Measurements from ENCODE around the gene PGGT1B. TPM values are rescaled to one million over a fixed set of nuclear protein-coding genes. Genes with fewer than 3 reads are reported as not detected.
"Not testable (repeated sequence)": the region's sequence is repeated elsewhere in the genome, so short reads cannot be mapped to it uniquely, and the experiment has no call there.

PGGT1B gene
- total RNA-seq, 1 donor from 2014 or later = 45.4 TPM

GRCh38 chr5:115257981-115258380 lies 4.7 kb downstream of the PGGT1B start:
- H3K27ac Mint-ChIP-seq (ENCODE audit: unreplicated experiment) = no peak overlapping the region
- peak; percentile 53 for DNase-seq (ENCODE audit: low read depth)
- peaks cover 13% of the 10 kb centered on the region for H3K4me1 ChIP-seq (ENCODE audit: insufficient read depth, low read length)
- H3K4me1 Mint-ChIP-seq (ENCODE audit: low read depth, unreplicated experiment) = peaks cover 22% of the 10 kb centered on the region
- peak; percentile 29 for FAIRE-seq
- no peaks in the 10 kb centered on the region for H3K9me3 Mint-ChIP-seq (ENCODE audit: unreplicated experiment)
- no peaks in the 10 kb centered on the region for H3K9me3 ChIP-seq (ENCODE audit: insufficient read depth, low read depth, low read length)
- no peak for TF ChIP-seq CTCF (IDR thresholded peaks at IDR 0.05; ENCODE audit: insufficient read depth, low read depth, low read length)
- no peak for TF ChIP-seq EZH2 (IDR thresholded peaks at IDR 0.05; ENCODE audit: insufficient read depth, low read length)
- H3K4me2 ChIP-seq (ENCODE audit: low read length) = no peak overlapping the region
- no peak overlapping the region for H3K27ac ChIP-seq (ENCODE audit: low read depth, low read length)
- H3K79me2 ChIP-seq (ENCODE audit: insufficient read depth, low read length) = peaks cover 95% of the 10 kb centered on the region
- H4K20me1 ChIP-seq (ENCODE audit: insufficient read depth, low read length) = peaks cover 62% of the 10 kb centered on the region
- no peaks in the 10 kb centered on the region for H3K36me3 ChIP-seq (ENCODE audit: insufficient read depth, low read length)
- H3K4me3 ChIP-seq (ENCODE audit: insufficient read depth, low read depth, low read length) = no peak overlapping the region
- no peak overlapping the region for H3K4me3 Mint-ChIP-seq (ENCODE audit: unreplicated experiment)
- H3K9ac ChIP-seq (ENCODE audit: low read length) = no peak overlapping the region
- H3K27me3 Mint-ChIP-seq (ENCODE audit: low read depth, unreplicated experiment) = no peaks in the 10 kb centered on the region
- H3K27me3 ChIP-seq (ENCODE audit: insufficient read depth, low read length) = no peaks in the 10 kb centered on the region
- H2AFZ ChIP-seq (ENCODE audit: low read depth, low read length) = no peak overlapping the region
- H3K36me3 Mint-ChIP-seq (ENCODE audit: low read depth, unreplicated experiment) = no peaks in the 10 kb centered on the region

GRCh38 chr5:115249379-115249778 lies 13.3 kb downstream of the PGGT1B start:
- H3K36me3 ChIP-seq (ENCODE audit: insufficient read depth, low read length); H3K4me3 Mint-ChIP-seq (ENCODE audit: unreplicated experiment); H3K4me2 ChIP-seq (ENCODE audit: low read length); H3K9me3 ChIP-seq (ENCODE audit: insufficient read depth, low read depth, low read length); H3K4me1 Mint-ChIP-seq (ENCODE audit: low read depth, unreplicated experiment); DNase-seq (ENCODE audit: low read depth); FAIRE-seq; H3K9me3 Mint-ChIP-seq (ENCODE audit: unreplicated experiment); H2AFZ ChIP-seq (ENCODE audit: low read depth, low read length); H3K4me1 ChIP-seq (ENCODE audit: insufficient read depth, low read length); H3K4me3 ChIP-seq (ENCODE audit: insufficient read depth, low read depth, low read length); H3K27me3 ChIP-seq (ENCODE audit: insufficient read depth, low read length); H3K9ac ChIP-seq (ENCODE audit: low read length); H3K36me3 Mint-ChIP-seq (ENCODE audit: low read depth, unreplicated experiment); H3K27me3 Mint-ChIP-seq (ENCODE audit: low read depth, unreplicated experiment); H3K27ac ChIP-seq (ENCODE audit: low read depth, low read length); H3K27ac Mint-ChIP-seq (ENCODE audit: unreplicated experiment): not testable (repeated sequence)
- peaks cover 27% of the 10 kb centered on the region for H4K20me1 ChIP-seq (ENCODE audit: insufficient read depth, low read length)
- peaks cover 51% of the 10 kb centered on the region for H3K79me2 ChIP-seq (ENCODE audit: insufficient read depth, low read length)

GRCh38 chr5:115246361-115246991 lies 16.2 kb downstream of the PGGT1B start:
- Histone ChIP-seq H4K20me1 (ENCODE audit: insufficient read depth, low read length) (peaks cover 32% of the 10 kb centered on the region), H3K9me3 (ENCODE audit: insufficient read depth, low read depth, low read length) (no peaks in the 10 kb centered on the region), H3K4me3 (ENCODE audit: insufficient read depth, low read depth, low read length) (no peak overlapping the region), H3K27ac (ENCODE audit: low read depth, low read length) (no peak overlapping the region), H3K4me2 (ENCODE audit: low read length) (no peak overlapping the region), H3K79me2 (ENCODE audit: insufficient read depth, low read length) (peaks cover 46% of the 10 kb centered on the region), H3K27me3 (ENCODE audit: insufficient read depth, low read length) (no peaks in the 10 kb centered on the region), H3K9ac (ENCODE audit: low read length) (no peak overlapping the region), H3K4me1 (ENCODE audit: insufficient read depth, low read length) (peaks cover 4% of the 10 kb centered on the region), H3K36me3 (ENCODE audit: insufficient read depth, low read length) (no peaks in the 10 kb centered on the region), H2AFZ (ENCODE audit: low read depth, low read length) (no peak overlapping the region)
- TF ChIP-seq EZH2 (IDR thresholded peaks at IDR 0.05; ENCODE audit: insufficient read depth, low read length) = no peak
- peak; percentile 70 for TF ChIP-seq CTCF (IDR thresholded peaks at IDR 0.05; ENCODE audit: insufficient read depth, low read depth, low read length)
- Mint-ChIP-seq H3K4me1 (ENCODE audit: low read depth, unreplicated experiment) (no peaks in the 10 kb centered on the region), H3K27ac (ENCODE audit: unreplicated experiment) (no peak overlapping the region), H3K27me3 (ENCODE audit: low read depth, unreplicated experiment) (no peaks in the 10 kb centered on the region), H3K4me3 (ENCODE audit: unreplicated experiment) (no peak overlapping the region), H3K36me3 (ENCODE audit: low read depth, unreplicated experiment) (peaks cover 2% of the 10 kb centered on the region), H3K9me3 (ENCODE audit: unreplicated experiment) (no peaks in the 10 kb centered on the region)
- no peak for FAIRE-seq
- DNase-seq (ENCODE audit: low read depth) = peak; percentile 11
